ENCODE results near the gene LRPAP1. TPM values are rescaled to one million over a fixed set of nuclear protein-coding genes. Genes with fewer than 3 reads are reported as not detected.
"Not testable (repeated sequence)": the region's sequence is repeated elsewhere in the genome, so short reads cannot be mapped to it uniquely, and the experiment has no call there.

Gene LRPAP1
- total RNA-seq, 1 donor from 2014 or later = 64.6 TPM

DNA sequence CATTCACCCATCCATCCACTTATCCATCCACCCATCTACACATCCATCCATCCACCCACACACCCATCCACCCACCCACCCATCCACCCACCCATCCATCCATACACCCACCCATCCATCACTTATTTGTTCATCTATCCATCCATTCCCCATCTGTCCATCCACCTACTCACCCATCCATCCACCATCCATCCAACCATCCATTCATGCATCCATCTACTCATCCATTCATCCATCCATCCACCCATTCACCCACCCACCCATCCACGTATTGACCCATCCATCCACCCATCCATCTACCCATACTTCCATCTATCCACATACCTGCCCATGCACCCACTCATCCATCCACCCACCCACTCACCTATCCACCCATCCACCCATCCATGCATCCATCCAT, 28.2 kb upstream of the LRPAP1 start:
- ATAC-seq = not testable (repeated sequence)

- ATAC-seq = not testable (repeated sequence)
Measured at GRCh38 chr4:3559381-3560290, 27.4 kb upstream of the LRPAP1 start.

- ATAC-seq = not testable (repeated sequence)
Measured at GRCh38 chr4:3558514-3558836, 26.3 kb upstream of the LRPAP1 start.

DNA sequence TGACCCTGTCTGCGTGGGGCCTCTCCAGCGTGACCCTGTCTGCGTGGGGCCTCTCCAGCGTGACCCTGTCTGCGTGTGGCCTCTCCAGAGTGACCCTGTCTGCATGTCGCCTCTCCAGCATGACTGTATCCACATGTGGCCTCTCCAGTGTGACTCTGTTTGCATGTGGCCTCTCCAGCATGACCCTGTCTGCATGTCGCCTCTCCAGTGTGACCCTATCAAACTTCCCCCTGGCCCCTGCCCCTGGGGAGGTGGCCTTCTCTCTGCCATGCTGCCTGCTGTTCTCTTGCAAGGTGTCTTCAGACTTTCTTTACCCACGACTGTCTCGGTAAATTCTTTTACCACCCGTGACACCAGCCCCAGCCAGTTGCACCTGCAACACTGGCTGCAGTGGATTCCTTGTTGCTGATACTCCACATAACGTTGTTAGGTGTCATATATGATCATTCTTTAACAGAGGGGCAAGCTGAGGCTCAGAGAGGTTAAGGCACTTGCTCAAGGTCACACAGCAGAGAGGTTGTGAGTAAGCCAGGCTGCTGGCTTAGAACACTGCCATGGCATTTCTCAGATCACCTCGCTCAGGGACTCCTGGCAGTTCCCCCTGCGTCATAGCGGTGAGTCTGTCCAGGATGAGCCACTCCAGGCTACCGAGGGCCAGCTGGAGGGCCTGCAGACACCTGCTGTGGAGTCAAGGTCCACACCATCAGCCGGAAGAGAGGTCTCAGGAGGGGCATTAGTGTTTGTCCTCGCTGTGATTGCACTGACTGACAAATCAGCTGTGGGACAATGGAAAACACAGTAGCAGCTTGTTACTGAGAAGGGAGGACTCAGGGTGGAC, 25.7 kb upstream of the LRPAP1 start:
- ATAC-seq = not testable (repeated sequence)

GRCh38 chr4:3557088-3557492, 24.9 kb upstream of the LRPAP1 start:
- not testable (repeated sequence) for ATAC-seq

DNA sequence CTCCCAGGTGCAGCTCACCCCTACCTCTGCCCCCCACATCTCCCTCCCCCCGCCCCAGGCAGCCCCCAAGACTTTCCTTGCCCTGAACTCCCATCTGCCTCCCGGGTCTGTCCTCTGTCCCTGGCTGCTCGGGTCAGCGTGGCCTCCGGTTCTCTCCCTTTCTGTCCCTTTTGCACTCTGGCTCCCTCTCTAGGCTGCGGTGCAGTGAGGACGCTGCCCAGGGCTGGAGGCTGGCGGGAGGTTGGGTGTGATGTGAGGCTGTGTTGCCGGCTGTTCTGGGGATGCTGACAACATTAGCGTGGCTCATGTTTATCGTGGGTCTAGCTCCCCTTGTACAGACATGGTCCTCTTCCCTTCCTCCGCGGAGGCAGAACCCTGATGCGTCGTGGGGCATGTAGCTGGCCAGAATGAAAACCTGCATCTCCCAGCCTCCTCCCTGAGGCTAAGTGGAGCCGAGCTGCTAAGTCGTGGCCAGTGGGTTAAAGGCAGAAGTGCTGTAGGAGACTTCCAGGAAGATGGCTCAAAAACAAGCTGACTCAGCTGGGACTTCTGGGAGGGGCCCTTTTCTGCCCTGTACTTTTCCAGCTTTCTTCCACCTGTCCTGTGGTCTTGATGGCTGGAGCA, 24.1 kb upstream of the LRPAP1 start:
- ATAC-seq = not testable (repeated sequence)

DNA sequence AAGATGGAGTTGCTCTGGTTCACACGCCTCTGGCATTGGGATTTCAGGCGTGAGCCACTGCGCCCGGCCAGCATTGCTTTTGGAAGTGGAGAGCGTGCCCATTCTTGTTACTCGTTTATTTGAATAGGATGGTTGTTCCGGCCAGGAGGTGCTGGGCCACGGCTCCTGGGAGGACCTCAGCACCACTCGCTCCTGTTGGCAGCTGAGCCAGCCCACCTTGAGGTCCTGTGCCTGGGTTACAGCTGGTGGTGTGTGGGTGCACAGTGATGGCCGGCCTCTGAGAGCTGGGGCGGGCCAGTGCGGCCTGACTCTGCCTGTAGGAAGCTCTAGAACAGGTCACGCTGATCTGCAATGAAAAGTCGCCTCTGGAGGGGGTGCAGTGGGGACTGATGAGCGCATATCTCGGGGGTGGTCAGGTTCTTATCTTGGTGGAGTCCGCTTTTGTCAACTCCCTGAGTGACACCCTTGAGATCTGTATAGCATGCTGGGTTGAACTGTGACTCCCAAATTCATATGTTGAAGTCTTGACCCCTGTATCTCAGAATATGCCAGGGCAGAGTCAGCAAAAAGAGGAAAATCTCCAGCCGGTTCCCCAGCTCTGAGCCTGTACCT, 23.3 kb upstream of the LRPAP1 start:
- ATAC-seq = not testable (repeated sequence)

DNA sequence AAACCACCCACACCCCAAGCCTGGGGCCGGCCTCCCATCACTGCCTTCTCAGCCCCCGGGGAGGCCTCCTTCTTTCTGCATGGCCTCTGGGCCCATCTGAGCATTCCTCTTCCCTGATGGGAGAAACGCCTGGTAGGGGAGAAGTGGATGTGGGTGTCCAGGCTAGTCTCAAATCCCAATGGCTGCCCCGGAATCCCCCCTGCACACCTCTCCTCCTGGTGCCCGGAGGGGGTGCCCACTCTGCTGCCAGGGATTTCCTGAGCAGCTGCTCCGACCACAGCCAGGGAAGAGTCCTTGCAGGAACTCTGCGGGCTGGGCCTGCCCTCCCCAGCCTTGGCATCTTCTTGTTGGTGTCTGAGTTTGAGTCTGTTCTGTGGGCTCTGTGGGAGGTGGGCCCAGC, 19.1 kb upstream of the LRPAP1 start:
- ATAC-seq = not testable (repeated sequence)

DNA sequence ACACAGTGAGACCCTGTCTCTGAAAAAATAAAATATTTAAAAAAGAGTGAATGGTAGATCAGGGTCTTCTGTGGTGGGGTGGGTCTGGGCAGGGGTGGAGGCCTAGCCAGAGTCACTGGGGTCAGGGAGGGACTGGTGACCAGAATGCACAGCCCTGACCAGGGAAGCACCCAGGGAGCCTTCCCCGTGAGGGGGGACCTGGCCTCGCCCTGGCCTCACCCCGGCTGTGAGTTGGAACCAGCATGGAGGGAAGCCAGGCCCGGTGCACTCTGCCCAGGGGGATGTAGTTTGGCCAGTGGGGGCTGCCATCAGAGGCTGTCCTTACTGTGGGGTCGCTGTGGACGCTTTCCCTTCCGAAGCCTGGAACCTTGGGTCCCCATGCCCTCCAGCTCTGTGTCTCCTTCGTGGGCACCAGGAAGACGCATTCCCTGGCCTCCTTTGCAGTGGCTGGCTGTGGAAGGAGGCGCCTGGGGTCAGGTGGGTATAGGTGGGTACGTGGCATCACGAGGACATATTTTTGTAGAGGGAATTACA, 18.6 kb upstream of the LRPAP1 start:
- not testable (repeated sequence) for ATAC-seq

- not testable (repeated sequence) for ATAC-seq
Measured at GRCh38 chr4:3550041-3550440, 17.8 kb upstream of the LRPAP1 start.

DNA sequence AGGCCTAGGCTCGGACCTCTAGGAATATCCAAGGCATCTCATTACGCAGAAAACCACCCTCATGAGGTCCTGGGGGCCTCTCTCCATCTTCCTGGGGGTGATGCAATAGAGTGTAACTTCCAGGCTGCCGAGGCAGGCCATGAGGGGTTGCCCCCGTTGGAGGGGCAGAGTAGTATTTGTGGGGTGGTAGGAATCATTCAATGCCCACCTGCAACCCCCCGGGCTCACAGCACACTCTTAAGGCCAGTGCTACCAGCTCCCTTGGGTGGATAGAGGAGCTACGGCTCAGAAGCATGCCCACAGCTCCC, 17.4 kb upstream of the LRPAP1 start:
- not testable (repeated sequence) for ATAC-seq

DNA sequence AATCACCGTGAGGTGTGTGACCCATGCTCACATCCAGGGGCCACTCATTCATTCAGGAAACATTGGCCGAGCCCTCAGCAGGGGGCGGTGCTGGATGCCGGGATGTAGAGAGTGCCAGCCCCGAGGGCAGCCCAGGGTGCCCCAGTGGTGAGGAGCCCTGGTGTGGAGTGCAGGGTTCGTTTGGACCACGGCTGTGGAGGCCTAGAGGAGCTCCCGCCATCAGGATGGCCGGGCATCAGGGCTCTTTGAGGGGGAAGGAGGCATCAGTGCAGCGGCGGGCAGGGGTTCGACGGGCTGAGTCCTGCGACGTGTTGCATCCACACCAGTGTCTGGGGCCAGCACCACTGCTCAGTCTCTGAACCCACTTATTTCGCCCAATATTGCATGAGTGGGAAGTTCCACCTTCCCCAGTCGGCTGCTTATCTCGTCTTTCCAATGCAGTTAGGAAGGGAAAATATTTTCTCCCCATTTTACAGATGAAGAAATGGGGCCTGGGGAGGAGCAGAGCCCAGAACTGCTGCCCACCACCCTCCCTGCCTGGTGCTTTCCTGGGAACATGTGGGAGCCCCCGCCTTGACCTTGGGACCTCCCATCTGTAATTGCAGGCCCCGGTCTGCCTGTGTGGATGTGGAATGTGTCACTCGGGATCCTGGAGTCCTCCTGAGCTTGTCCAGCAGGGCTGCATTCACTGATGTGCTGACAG, 16.9 kb upstream of the LRPAP1 start:
- not testable (repeated sequence) for ATAC-seq

- not testable (repeated sequence) for ATAC-seq
Measured at GRCh38 chr4:3546721-3547120, 14.5 kb upstream of the LRPAP1 start.

- ATAC-seq = not testable (repeated sequence)
Measured at GRCh38 chr4:3545351-3545750, 13.1 kb upstream of the LRPAP1 start.

GRCh38 chr4:3544259-3545025, 12.2 kb upstream of the LRPAP1 start:
- ATAC-seq = not testable (repeated sequence)

GRCh38 chr4:3543415-3543814, 11.2 kb upstream of the LRPAP1 start:
- not testable (repeated sequence) for ATAC-seq

DNA sequence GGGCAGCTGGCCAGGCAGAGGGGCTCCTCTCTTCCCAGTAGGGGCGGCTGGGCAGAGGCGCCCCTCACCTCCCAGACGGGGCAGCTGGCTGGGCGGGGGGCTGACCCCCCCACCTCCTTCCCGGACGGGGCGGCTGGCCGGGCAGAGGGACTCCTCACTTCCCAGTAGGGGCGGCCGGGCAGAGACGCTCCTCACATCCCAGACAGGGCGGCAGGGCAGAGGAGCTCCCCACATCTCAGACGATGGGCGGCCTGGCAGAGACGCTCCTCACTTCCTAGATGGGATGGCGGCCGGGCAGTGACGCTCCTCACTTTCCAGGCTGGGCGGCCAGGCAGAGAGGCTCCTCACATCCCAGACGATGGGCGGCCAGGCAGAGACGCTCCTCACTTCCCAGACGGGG, 6.7 kb upstream of the LRPAP1 start:
- not testable (repeated sequence) for ATAC-seq

- ATAC-seq = not testable (repeated sequence)
Measured at GRCh38 chr4:3535812-3536211, 3.6 kb upstream of the LRPAP1 start.

DNA sequence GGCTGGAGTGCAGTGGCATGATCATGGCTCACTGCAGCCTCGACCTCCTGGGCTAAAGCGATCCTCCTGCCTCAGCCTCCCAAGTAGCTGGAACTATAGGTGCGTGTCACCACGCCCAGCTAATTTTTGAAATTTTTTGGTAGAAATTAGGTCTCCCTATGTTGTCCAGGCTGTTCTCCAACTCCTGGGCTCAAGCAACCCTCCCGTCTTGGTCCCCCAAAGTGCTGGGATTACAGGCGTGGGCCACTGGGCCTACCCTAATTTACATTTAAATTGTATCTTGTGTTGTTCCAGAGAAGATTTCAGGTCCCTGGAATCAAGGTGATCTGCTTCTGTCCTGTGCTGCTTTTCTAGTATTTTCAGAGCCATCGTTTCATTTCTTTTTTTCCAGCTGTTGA, 1.2 kb upstream of the LRPAP1 start:
- no peak for ATAC-seq

DNA sequence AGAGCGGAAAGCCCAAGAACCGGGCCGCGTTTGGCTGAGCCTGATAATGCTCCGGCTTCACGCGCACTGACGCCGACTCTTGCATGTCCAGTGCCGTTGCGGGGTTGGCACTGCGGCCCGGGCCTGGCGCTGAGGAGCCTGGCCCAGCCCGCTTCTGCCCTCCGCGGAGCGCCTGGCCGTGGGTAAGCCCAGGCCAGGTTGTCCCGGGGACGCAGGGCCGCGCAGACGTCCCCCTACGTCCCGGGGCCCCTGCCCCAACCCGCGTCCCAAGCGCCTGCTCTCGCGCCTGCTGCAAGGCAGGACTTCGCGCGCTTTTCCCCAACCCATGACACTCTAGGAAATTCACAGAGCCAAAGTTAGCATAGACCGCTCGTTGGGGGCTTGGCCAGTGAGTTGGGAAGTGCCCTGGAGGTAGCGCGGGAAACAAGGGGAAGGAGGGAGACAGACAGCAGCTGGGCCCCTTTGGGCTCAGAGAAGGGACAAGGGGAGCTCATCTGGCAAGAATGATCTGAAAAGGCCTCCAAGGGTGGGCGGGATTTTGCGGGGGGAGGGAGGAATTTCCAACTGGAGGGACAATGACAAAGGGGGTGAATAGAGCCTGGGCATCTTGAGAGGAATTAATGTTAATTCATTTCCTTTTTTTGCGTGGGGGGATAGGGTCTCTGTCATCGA, 665 bp upstream of the LRPAP1 start:
- peak; percentile 1 for ATAC-seq

All from esophagus mucosa (tissue), 1 donor.